GM19035 (cell line): ENCODE data around the gene GINS1.

ENCODE experiments used
- ATAC-seq: cut with Tn5 transposase; IDR thresholded peaks from one replicate; pipeline ENCODE4 v1.9.1; 2021; ENCODE audit not compliant: unreplicated experiment

GINS1 gene

GRCh38 chr20:25453035-25453810 is 45.8 kb downstream of the GINS1 start:
- no peak for ATAC-seq

DNA sequence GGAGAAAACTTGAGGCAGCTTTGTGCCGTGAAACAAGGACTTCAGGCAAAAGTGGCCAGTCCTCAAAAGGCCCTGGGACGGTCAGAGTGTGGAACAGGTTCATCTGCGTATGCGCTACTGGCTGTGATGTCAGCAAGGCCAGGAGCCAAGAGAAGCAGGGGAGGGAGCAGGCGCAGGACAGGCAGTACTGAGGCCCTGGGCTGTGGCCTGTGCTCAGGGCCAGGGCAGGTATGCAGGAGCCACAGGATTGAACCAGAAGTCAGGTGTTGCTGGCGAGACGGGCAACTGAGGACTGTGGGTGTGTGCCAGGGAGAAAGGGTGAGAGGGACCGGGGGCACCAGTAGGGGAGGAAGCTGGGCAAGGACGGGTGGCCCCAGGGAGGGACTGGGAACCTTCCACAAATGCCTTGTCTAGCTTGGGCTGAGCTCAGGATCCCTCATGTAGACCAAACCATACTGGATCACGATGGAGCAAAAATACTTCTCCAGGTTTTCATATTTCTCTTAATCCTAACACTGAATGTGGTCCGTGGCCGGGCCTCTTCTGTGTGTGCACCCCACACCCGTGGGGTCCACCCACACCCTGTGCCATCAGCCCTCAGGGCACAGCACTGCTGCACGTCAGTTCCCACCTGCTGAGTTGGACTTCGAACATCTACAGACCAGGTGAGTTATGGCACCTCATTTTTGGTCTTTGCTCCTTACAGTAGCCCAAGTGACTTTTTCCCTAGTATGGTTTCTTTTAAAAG is 46.9 kb downstream of the GINS1 start:
- no peak for ATAC-seq

DNA sequence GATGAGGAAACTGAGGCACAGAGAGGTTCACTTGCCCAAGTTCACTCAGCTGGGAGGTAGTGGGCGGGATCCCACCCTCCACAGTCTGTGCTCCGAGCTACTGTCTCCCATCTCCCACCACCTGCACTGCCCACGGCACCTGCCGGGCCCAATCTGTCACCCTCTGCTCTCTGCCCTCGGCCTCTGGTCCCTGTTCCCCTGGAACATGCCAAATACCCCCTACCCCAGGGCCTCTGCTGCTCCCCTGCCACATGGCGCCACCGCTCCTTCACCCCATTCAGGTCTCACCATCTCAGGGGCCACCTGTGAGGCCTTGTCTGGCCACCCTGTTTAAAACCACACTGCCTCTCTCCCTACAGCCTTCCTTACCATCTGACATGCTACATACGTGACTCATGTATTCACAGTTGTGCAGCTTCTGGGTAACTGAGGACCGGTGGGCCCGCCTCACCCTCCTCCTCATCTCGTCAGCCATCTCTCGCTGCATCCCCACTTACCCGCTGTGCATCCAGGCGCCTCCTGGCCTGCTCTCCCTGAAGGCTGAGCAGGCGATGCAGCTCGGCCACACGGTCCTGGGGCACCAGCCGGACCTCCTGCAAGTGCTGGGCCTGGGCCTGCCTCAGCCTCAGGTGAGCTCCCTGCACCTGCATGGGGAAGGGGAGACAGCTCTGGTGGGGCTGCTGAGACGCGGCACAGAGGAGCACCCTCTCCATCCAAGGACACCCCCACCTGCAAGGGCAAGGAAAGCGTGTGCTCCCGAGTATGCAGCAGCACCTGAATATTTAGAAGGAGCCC is 50.6 kb downstream of the GINS1 start:
- ATAC-seq, result no peak

DNA sequence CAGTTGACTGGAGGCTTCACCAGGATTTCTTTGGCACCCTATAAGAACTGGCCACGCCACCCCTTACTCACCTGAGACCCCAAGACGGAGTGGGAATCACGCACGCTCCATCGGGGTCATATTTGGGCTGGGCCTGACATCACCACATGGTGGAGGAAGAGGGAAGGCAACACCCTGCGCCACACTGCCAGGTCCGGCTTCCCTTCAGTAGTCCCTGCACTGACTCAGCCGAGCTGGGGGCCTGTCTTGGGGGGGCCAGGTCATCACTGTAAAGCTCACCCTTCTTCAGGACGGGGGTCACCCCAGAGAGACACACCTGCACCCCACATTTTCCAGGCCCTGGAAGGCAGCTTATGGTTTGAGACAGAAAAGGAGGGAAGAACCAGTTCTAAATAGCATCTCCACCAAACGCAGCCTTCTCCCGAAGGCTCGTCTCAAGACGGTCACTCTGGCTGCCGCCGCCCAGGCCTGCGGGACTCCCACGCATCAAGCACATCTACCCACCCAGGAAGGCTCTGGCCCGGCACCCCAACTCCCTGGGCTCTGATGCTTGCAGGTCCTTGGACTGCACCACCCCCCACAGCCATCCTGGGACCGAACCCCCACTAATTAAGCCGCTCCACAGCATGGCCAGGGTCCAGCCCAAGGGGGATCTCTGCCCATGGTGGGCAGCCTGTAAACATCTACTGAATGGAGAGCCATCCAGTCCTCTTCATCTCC is 51.8 kb downstream of the GINS1 start:
- ATAC-seq, result no peak

- ATAC-seq, result no peak
Measured at GRCh38 chr20:25459916-25460535, 52.6 kb downstream of the GINS1 start.

GRCh38 chr20:25460566-25461280 is 53.2 kb downstream of the GINS1 start:
- ATAC-seq, result no peak

DNA sequence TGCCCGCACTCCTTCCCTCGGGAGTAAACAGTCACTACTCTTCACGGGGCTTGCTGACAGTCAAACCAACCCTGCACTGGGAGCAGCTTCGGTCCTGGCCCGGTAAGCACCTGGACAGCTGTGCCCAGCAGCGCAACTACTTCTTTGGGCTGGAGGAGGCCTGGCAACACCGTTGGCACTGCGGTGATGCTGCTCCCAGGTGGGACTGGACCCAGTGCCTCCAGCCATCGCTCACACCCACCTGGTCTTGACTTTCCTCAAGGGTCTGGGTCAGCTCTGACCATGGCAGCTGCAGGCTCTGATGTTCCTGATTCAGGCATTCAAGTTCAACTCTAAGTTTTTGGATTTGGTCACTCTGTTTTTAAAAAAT is 53.8 kb downstream of the GINS1 start:
- no peak for ATAC-seq

GRCh38 chr20:25461786-25462545 is 54.5 kb downstream of the GINS1 start:
- no peak for ATAC-seq

DNA sequence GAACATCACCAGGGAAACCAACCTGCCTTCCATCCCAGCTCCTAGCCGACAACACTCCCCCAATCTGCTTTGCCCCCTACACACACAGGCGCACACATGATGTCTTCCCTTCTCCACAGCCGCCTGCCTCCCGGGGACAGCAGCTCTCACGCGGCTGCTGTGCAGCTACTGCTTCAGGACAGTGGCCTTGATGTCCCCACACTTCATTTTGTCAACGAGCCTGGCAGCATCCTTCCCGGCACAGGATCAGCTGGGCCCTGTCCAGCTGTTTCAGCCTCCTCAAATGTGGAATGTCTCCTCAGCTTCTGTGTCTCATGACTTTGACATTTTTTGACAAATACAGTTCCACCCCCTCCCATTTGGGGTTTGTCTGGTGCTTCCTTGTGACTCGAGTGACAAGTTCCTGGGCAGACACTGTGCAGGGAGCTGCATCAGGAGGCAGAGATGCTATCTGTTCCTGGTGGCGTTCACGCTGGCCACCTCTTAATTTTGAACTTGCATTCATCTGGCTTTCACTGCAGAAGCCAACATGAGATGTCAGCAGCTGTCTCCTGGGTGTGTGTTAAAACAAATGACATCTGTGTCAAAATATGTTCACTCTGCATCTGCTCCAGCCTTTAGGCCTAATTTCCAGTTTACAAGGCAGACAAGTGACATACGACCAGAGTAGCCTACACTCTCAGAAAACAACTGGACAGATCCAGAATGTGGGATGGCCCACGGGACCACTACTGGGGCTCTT is 57.2 kb downstream of the GINS1 start:
- ATAC-seq, result no peak

DNA sequence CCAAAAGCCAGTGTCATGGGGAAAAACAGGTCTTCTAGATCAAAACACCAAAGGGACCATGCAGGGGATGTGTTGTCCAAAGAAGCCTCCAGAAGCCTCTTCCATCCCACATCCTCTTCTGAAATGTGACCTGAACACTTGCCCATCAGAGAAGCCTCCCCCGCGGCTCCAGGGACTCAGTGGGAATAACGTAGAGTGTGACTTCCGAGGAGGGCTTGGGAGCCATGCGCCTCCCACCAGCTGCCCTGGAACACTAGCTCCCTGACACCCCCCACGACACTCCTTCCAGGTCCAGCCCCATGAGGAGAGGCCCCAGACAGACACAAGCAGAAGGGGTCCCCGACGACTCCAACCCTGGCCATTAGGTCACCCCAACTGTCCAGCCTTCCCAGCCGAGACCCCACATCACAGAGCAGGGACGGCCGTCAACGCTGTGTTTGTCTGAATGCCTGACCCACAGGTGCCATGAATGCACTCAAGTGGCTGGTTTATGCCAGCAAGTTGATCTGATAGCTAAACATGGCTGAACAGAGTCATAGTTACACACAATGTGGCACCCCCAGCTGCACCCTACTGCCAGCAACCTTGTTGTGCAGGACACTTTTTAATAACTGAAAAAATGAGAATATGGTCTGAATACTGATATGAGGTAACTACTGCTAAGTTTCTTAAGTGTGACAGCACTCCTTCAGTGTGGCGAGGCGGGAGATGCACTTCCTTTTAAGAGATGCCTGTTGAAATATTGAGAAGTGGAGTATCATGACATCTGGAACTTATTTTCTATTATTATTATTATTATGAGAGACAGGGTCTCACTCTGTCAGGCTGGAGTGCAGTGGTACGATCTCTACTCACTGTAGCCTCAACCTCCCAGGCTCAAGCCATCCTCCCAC is 58.0 kb downstream of the GINS1 start:
- no peak for ATAC-seq

GRCh38 chr20:25466846-25467245 is 59.4 kb downstream of the GINS1 start:
- ATAC-seq, result no peak

GRCh38 chr20:25467441-25467840 is 60.0 kb downstream of the GINS1 start:
- no peak for ATAC-seq

- no peak for ATAC-seq
Measured at GRCh38 chr20:25468126-25469075, 60.9 kb downstream of the GINS1 start.

DNA sequence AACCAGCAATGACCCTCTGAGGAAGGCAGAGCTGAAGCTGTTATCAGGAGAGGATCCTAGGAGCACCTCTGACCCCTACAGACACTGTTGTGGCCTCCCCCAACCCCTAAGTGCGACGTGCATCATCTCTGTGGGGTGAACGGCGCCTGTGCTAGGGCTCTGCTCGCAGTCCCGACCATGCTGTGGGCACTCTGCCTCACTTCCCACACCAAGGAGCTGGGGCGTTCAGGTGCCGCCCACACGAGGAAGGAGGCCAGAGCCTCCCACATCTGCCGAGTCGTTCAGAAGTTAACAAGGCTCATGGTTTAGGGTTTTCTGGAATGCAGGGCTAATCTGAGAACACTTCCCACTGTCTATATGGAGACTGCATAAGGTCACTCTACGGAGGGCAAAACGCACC is 62.1 kb downstream of the GINS1 start:
- ATAC-seq, result no peak

DNA sequence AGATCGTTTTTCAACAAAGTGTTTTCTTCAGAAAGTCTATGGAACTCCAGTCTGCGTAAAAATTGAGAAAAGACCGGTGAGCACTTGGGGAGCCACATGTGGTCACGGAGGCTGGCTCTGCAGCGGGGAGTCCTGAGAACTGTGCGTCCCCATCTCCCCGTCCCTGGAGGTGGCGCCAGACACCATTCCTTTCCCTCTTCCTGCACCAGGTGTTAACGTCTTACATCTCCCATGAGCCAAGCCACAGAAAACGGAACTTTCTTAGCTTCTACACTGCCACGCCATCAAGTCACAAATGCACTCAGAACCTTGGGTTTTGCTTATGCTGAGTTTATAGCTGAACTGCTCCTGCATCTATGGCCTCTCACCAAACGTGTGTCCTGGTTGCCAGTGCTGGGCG is 62.6 kb downstream of the GINS1 start:
- ATAC-seq, result peak; percentile 55

- no peak for ATAC-seq
Measured at GRCh38 chr20:25471020-25471419, 63.5 kb downstream of the GINS1 start.
